ENCODE measurements around the gene ZEB1.
"Not testable (repeated sequence)": the region's sequence is repeated elsewhere in the genome, so short reads cannot be mapped to it uniquely, and the experiment has no call there.

The ZEB1 gene

DNA sequence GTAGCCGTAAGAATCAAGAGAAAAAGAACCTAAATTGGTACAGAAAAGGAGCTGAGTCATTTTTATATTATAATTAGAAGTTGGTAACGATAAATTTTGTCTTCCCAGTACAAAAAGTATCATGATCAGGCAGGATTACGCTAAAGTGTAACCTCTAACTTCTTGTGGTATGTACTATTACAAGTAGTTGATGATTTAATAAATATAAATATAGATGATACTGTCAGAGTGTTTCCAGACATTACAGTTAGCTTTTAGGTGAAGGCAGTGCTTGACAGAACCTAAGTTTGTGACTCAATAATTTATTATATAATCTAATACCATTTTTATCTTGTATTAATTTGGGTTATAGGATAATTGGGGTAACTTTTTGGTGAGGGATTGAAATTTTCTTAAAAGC is 53.4 kb downstream of the ZEB1 start:
- DNase-seq: no peak

GRCh38 chr10:31374146-31374696 is 55.2 kb downstream of the ZEB1 start:
- DNase-seq: no peak

GRCh38 chr10:31381171-31381570 is 62.2 kb downstream of the ZEB1 start:
- no peak for DNase-seq

DNA sequence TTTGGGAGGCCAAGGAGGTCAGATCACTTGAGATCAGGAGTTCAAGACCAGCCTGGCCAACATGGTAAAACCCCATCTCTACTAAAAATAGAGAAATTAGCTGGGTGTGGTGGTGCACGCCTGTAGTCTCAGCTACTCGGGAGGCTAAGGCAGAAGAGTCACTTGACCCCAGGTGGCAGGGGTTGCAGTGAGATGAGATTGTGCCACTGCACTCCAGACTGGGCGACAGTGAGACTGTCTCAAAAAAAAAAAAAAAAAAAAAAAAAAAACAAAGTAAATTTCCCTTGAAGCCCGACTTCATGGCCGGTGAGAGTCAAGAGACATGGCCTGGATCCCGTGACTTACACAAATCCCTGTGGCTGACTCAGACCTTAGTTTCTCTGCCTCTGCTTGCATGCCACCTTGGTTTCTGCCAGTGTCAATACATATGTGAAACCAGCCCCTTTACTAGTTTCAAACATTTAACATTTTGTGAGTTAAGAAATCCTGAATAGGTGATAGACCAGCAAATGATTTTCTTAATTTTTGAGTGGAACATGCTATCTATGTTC is 62.8 kb downstream of the ZEB1 start:
- no peak for DNase-seq

- DNase-seq: no peak
Observed at GRCh38 chr10:31383810-31384588, 65.0 kb downstream of the ZEB1 start.

DNA sequence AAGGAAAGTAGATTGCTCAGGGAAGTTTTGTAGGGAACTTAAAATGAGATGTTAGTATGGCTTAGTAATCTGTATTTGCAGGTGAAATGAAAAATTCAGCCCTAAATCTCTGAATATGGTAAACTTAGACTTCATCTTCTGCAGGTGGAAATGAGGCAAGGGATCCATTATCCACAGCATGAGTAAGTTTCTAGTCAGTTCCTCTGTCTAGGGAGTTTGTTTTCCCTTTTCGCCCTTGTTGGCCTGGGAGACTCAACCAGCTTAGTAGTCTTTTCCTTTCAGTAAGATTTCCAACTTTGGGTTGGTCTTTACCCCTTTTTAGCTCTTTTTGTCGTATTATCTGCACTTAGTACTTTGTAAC is 65.6 kb downstream of the ZEB1 start:
- DNase-seq: no peak

GRCh38 chr10:31390804-31391203 is 71.8 kb downstream of the ZEB1 start:
- no peak for DNase-seq

DNA sequence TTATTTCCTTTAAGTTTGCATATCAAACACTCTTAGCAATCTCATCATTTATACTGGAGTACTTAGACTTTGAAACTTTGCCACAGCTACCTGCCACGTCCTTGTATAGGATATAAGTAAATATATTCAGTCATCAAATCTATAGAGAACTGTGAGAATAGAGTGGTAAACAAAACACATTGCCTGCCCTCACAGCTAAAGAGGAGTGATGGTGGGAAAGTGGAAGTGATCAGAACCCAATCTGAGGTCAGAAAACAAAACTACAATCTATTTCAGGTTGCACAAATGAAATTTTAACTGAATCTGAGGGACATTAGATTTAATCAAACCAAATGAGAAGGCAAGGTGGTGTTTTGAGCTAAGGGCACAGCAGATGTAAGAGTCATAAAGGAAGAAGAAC is 74.8 kb downstream of the ZEB1 start:
- DNase-seq: no peak

DNA sequence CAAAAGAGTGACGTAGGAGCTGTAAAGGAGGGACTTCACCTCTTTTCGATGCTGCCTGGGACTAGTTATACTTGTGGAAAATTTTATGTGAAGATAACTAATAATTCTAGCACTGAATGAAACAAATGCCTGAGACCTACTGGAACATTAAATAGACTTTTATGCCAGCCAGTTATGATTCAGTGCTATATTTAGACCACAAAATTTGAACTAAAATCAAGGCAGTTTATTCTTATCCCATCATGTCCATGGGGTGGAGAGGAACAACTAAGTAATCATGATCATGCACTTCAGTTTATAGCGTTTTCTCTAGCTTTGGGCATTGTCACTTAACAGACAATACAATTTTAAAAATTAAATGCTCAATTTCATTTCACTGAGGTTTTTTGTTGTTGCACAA is 76.7 kb downstream of the ZEB1 start:
- DNase-seq: no peak

DNA sequence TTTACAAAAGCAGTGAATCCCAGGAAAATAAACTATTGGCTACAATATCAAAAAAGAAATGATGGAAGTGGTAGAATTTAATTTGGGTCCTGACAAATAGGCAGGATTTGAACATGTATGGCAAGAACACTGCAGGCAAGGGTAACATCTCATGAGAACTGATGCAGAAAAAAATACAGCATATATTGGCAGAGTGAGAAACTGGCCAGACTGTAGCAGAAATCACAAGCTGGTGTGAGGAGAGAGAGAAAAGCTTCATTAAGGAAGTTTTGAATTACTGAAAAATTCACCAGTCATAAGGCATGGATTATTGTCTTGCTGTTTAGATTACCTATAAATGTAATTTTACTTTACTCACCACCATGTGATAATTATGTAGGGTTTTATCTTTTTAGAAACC is 77.4 kb downstream of the ZEB1 start:
- DNase-seq: no peak

DNA sequence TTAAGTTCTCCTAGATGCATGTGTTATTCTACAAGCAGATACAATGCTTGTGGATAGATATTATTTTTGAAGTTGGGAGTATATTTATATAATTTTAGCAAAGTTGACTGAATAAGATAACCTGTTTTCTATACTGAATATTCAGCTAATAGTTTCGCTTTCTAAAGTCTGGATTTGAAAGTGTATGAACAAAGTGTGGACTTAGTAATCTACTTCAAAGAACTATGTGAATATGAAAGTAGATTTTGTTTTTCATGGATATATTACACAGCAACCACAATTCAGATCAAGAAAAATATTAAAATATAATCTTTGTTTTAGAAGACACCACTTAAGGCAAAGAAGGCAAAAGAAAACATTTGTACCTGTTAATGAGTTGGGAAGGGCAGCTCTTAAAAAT is 78.8 kb downstream of the ZEB1 start:
- no peak for DNase-seq

- no peak for DNase-seq
Observed at GRCh38 chr10:31399171-31399570, 80.2 kb downstream of the ZEB1 start.

DNA sequence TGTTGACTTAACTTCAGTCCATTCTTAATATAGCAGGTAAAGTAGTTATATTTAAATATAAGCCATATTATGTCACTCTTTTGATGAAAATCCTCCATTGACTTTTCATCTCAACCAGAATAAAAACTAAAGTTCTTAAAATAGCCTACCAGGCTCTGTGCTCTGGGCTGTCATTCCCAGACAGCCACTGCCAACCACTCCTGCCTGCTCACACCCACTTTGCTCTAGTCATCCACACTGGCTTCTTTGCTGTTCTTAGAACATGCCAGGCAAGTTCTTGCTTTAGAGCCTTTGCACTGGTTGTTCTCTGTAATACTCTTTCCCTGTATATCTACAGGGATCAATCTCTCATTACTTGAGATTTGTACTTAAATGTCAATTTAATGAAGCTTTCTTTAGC is 80.6 kb downstream of the ZEB1 start:
- DNase-seq: no peak

- no peak for DNase-seq
Observed at GRCh38 chr10:31401287-31401686, 82.3 kb downstream of the ZEB1 start.

DNA sequence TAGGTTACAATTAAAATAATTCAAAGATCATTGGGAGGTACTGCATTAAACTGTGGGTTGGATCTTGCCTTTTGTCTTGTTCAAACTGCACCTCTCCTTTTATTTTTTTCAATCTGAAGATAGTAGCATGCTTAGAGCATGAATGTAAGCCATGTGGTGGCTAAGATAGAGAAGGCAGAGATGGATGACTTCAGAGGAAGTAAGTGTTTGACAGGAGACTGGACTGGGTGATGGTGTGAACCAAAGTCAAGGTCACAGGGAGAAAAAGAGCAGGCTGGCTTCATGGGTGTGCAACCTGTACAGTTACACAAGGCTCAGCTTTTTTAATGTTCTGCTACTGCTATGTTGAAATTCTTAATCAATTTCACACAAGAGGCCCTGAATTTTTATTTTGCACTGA is 85.6 kb downstream of the ZEB1 start:
- peak; percentile 24 for DNase-seq

DNA sequence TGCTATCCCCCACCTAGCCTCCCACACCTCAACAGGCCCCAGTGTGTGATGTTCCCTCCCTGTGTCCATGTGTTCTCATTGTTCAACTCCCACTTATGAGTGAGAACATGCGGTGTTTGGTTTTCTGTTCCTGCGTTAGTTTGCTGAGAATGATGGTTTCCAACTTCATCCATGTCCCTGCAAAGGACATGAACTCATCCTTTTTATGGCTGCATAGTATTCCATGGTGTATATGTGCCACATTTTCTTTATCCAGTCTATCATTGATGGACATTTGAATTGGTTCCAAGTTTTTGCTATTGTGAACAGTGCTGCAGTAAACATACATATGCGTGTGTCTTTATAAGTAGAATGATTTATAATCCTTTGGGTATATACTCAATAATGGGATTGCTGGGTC is 86.8 kb downstream of the ZEB1 start:
- DNase-seq: not testable (repeated sequence)

DNA sequence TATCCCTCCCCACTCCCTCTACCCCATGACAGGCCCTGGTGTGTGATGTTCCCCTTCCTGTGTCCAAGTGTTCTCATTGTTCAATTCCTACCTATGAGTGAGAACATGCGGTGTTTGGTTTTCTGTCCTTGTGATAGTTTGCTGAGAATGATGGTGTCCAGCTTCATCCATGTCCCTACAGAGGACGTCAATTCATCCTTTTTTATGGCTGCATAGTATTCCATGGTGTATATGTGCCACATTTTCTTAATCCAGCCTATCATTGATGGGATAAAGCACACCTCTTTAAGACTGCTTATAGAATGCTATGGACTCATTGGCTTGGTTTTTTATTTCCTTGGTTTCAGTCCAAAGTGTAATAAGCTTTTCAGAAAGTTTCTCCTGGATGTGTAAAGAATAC is 93.4 kb downstream of the ZEB1 start:
- not testable (repeated sequence) for DNase-seq

- peak; percentile 49 for DNase-seq
Observed at GRCh38 chr10:31413325-31413724, 94.3 kb downstream of the ZEB1 start.

DNA sequence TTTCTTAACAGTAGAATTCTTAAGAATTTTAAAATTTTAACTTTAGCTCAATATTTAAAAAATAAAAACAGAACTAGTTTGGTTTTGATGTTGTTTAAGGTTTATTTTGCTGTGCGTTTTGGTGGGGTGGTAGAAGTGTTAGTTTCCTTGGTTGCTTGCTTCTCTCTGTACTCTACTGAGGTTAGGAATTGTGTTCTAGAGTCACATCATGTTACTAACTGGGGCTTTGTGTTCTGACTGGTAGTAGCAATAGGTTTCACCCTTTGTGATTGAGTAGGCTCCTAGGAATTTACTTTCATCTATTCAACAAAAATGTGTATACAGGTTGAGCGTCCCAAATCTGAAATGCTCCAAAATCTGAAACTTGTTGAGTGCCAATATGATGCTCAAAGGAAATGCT is 99.5 kb downstream of the ZEB1 start:
- DNase-seq: no peak

DNA sequence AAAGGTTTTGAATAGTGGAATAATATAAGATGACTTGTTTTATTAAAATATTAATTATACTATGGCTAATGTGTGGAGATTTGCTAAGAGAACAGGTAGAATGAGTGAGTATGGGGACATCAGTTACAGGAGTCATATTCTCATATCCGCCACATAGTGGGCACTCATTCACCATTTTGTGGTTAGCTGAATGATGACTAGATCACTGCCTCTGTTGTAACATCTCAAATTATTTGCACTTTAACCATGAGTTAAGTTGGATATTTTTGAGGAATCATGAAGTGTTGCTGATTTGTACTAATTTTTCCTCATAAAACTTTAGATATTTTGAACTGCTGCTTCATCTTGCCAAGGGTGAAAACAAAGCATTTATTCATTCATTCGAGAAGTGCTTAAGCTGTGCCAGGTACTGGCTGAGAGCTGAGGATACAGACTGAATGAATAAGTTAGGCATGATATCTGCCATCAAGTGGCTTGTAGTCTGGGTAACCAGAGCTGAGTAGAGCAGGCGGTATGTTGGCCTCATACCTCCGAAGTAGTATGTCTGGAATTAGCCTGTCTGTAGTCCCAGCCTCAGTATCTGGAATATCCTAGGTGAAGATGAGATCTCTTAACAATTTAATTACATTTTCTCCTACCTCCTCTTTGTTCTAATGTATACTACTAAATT is 100.5 kb downstream of the ZEB1 start:
- DNase-seq: no peak

- no peak for DNase-seq
Observed at GRCh38 chr10:31421322-31421721, 102.3 kb downstream of the ZEB1 start.

DNA sequence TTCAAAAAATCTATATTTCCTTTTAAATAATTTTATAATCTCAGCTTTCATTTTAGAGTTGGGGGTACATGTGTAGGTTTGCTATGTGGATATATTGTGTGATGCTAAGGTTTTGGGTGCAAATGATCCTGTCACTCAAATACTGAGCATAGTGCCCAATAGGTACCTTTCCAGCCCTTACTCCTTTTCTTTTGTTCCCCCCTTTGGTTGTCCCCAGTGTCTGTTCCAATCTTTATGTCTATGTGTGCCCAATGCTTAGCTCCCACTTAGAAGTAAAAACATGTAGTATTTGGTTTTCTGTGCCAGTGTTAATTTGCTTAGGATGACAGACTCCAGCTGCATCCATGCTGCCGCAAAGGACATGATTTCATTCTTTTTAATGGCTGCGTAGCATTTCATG is 103.6 kb downstream of the ZEB1 start:
- DNase-seq: no peak

- no peak for DNase-seq
Observed at GRCh38 chr10:31424473-31424872, 105.5 kb downstream of the ZEB1 start.

DNA sequence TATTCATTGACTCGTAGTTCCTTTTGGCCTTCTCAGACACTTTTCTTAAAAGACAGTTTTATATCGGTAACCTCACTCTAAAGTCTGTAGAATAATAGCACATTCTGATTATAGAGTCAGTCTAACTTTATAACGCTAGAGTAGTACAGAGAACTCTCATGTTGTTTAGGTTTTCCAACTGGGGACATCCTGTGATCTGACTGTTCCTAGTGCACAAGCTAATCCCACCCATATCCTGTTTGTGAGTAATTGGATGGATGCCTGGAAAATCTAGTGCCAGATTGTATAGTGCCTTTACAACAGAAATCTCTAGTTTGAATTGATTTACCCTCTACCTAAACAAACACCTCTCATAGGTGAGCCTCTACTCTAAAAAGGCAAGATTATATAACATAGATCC is 107.4 kb downstream of the ZEB1 start:
- DNase-seq: peak; percentile 83

All from EL (cell line).